Measurements from ENCODE around the gene SLC15A3.

SLC15A3 gene

DNA sequence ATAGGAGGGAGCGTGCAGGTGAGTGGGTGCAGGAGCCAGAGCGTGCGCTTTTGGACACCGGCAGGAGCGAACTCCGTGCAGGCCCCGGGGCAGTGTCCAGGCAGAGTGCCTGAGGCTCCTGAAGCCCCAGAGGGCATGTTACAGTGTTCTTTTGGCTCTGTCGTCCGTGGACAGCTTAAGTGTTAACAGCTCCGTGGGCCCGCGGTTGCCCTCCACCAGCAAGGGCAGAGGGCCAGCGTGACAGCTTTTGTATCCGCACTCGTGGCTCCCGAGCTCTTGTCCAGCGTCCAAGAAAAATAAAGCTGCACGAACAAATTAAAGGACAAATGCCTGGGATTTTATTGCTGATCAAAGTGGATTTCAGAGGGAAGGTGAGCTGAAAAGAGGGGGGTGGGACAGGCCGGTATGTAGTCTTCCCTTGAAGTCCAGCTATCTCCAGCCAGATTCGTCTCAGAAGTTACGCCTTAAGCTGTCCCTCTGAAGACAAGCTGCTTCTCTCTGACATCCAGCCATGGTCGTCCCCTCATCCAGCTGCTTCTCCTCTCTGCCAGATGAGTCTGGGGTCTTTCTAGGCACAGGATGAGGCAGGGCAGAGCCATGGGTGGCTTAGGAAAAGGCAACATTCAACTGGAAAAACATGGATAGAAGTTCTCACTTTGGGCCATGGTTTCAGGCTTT, 39.0 kb downstream of the SLC15A3 start:
- no peak overlapping the region for H2AK5ac ChIP-seq (ENCODE audit: low read length, severe bottlenecking)
- H3K18ac ChIP-seq (ENCODE audit: low read depth in 1 of 2, low read length in 2 of 2): peak overlapping the region in 1 of 2 experiments; percentile 24
- no peak overlapping the region for H4K91ac ChIP-seq (ENCODE audit: low read length)
- WGBS: 92% methylated on average over 20 of the region's 22 CpGs
- H3K27me3 ChIP-seq (ENCODE audit: control insufficient read depth in 1 of 2, insufficient read depth in 1 of 2, low read length in 2 of 2): peaks cover 12 to 15% of the 10 kb centered on the region in 2 experiments
- no peak for DNase-seq
- H2BK120ac ChIP-seq (ENCODE audit: low read depth, low read length): peak overlapping the region; percentile 40
- peak overlapping the region; percentile 71 for H4K8ac ChIP-seq (ENCODE audit: low read length)
- H3K4me2 ChIP-seq (ENCODE audit: low read length, poor library complexity, severe bottlenecking): peak overlapping the region; percentile 46
- H3K23ac ChIP-seq (ENCODE audit: low read length in 2 of 2): no peak overlapping the region
- peak overlapping the region; percentile 7 for H2AFZ ChIP-seq (ENCODE audit: low read depth, low read length)
- H3K27ac ChIP-seq (ENCODE audit: low read length, poor library complexity, severe bottlenecking): no peak overlapping the region
- H3K36me3 ChIP-seq (ENCODE audit: control insufficient read depth in 1 of 2, insufficient read depth in 2 of 2, low read depth in 1 of 2, low read length in 2 of 2): no peaks in the 10 kb centered on the region
- peaks cover 17% of the 10 kb centered on the region for H3K4me1 ChIP-seq (ENCODE audit: control insufficient read depth, insufficient read depth, low read depth, low read length)
- no peak overlapping the region for H2BK12ac ChIP-seq (ENCODE audit: low read length in 2 of 2)
- H2BK15ac ChIP-seq (ENCODE audit: low read depth, poor library complexity, severe bottlenecking): no peak overlapping the region
- H3K79me1 ChIP-seq (replicated peaks; ENCODE audit: low read length, poor library complexity, severe bottlenecking): peaks cover 8% of the 10 kb centered on the region
- no peak overlapping the region for H2BK5ac ChIP-seq (ENCODE audit: low read depth, low read length, poor library complexity, severe bottlenecking)
- no peak overlapping the region for H3K14ac ChIP-seq (ENCODE audit: low read length in 2 of 2)
- no peak overlapping the region for H3K4ac ChIP-seq (ENCODE audit: low read depth in 1 of 2, low read length in 2 of 2)
- peak overlapping the region in 1 of 2 experiments; percentile 87 for H3K4me3 ChIP-seq (ENCODE audit: insufficient read depth in 1 of 2, low read depth in 1 of 2, low read length in 2 of 2)
- H3K9ac ChIP-seq (ENCODE audit: low read length): peak overlapping the region; percentile 89
- H3K9me3 ChIP-seq (ENCODE audit: control insufficient read depth, low read length): no peaks in the 10 kb centered on the region

DNA sequence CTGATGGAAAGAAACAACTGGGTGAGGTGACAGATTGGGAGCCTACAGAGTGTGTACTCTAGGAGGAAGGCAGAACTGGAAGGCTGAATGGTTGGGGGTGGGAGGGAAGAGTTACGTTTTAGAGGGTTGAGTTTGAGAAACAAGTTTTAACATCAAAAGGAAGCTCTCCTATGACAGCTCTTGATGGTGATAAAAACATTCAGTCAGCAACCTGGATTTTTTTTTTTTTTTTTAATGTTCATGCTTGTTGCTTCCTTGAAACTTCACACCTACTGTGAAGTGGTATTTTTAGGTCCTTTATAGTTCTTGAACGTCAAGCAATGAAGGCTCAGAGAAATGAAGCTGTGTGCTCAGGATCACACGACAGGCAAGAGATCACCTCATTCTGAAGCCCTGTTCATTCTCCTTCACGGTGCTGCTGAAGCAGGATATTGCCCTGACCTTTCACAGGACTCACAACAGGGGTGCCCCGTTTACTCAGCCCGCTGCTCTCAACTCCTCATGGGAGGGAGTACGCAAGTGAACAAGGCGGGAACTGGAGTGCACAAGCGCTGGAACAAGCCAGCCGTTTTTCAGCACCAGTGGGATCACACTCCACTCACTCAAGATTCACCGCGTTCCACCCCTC, 39.6 kb downstream of the SLC15A3 start:
- no peak overlapping the region for H3K27ac ChIP-seq (ENCODE audit: low read length, poor library complexity, severe bottlenecking)
- peaks cover 14 to 15% of the 10 kb centered on the region in 2 experiments for H3K27me3 ChIP-seq (ENCODE audit: control insufficient read depth in 1 of 2, insufficient read depth in 1 of 2, low read length in 2 of 2)
- no peak overlapping the region for H3K23ac ChIP-seq (ENCODE audit: low read length in 2 of 2)
- no peak overlapping the region for H3K18ac ChIP-seq (ENCODE audit: low read depth in 1 of 2, low read length in 2 of 2)
- no peak for DNase-seq
- H3K4me1 ChIP-seq (ENCODE audit: control insufficient read depth, insufficient read depth, low read depth, low read length): peaks cover 17% of the 10 kb centered on the region
- H2BK12ac ChIP-seq (ENCODE audit: low read length in 2 of 2): no peak overlapping the region
- 84% methylated on average over 12 of the region's 12 CpGs for WGBS
- no peaks in the 10 kb centered on the region for H3K36me3 ChIP-seq (ENCODE audit: control insufficient read depth in 1 of 2, insufficient read depth in 2 of 2, low read depth in 1 of 2, low read length in 2 of 2)
- H3K79me1 ChIP-seq (replicated peaks; ENCODE audit: low read length, poor library complexity, severe bottlenecking): peaks cover 8% of the 10 kb centered on the region
- no peak overlapping the region for H2BK15ac ChIP-seq (ENCODE audit: low read depth, poor library complexity, severe bottlenecking)
- H2BK5ac ChIP-seq (ENCODE audit: low read depth, low read length, poor library complexity, severe bottlenecking): no peak overlapping the region
- no peak overlapping the region for H2AK5ac ChIP-seq (ENCODE audit: low read length, severe bottlenecking)
- no peak overlapping the region for H3K14ac ChIP-seq (ENCODE audit: low read length in 2 of 2)
- H2BK120ac ChIP-seq (ENCODE audit: low read depth, low read length): no peak overlapping the region
- no peak overlapping the region for H3K4ac ChIP-seq (ENCODE audit: low read depth in 1 of 2, low read length in 2 of 2)
- no peak overlapping the region for H2AFZ ChIP-seq (ENCODE audit: low read depth, low read length)
- H4K91ac ChIP-seq (ENCODE audit: low read length): no peak overlapping the region
- H3K4me3 ChIP-seq (ENCODE audit: insufficient read depth in 1 of 2, low read depth in 1 of 2, low read length in 2 of 2): no peak overlapping the region
- no peaks in the 10 kb centered on the region for H3K9me3 ChIP-seq (ENCODE audit: control insufficient read depth, low read length)
- H4K8ac ChIP-seq (ENCODE audit: low read length): no peak overlapping the region
- no peak overlapping the region for H3K9ac ChIP-seq (ENCODE audit: low read length)
- no peak overlapping the region for H3K4me2 ChIP-seq (ENCODE audit: low read length, poor library complexity, severe bottlenecking)

DNA sequence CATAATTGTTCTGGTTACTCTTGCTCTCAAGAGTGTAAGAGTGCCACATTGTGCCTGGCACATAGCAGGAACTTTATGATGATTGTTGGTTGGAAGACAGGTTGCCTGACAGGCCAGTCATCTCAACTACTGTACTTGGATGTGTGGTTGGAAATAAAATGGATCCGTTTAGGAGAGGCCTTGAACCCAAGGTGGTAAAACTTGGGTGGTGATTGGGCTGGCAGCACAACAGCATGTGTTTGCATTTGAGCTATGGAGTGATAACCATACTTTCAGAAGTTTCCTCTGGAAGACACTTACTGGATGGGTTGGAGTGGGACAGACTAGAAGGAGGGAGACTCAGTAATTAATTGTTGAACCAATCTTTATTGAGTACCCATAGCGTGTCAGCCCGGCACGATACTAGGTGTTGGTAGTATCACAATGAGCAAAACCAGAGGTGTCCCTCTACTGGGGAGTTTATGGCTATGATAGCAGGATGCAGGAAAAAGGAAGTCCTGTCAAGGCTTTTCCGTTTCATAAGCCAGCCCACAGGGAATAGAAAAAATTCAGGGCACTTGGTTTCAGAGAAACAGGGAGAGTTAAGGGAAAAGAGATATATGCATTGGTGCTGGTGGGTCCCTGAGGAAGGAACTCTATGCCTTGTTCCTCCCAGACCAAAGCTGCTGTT, 41.1 kb downstream of the SLC15A3 start:
- 67% methylated on average over 5 of the region's 5 CpGs for WGBS

DNA sequence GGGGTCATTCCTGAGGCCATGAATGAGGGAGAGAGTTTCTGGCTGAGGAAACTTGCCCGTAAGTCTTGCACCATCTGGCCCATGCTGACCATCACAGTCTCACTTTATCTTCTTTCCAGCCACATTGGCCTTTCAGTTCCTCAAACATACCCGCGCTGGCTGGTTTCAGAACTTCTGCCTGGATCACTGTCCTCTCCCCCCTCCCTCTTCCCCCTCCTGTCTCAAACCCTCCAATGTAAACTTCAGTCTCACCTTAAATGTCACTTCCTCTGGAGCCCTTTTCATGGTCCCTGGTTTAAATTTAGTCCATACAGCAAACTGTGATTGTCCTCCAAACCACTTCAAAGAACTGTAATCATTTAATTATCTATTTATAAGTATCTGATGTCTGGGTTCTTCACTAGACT, 41.7 kb downstream of the SLC15A3 start:
- WGBS: 79% methylated on average over 3 of the region's 3 CpGs

More for the DNA sequence above, 41.1 kb downstream of the SLC15A3 start:
- Histone ChIP-seq H3K36me3 (ENCODE audit: control insufficient read depth in 1 of 2, insufficient read depth in 2 of 2, low read depth in 1 of 2, low read length in 2 of 2) (no peaks in the 10 kb centered on the region), H4K8ac (ENCODE audit: low read length) (no peak overlapping the region), H2AK5ac (ENCODE audit: low read length, severe bottlenecking) (no peak overlapping the region), H3K4me3 (ENCODE audit: insufficient read depth in 1 of 2, low read depth in 1 of 2, low read length in 2 of 2) (no peak overlapping the region), H2BK12ac (ENCODE audit: low read length in 2 of 2) (no peak overlapping the region), H3K14ac (ENCODE audit: low read length in 2 of 2) (no peak overlapping the region), H3K4ac (ENCODE audit: low read depth in 1 of 2, low read length in 2 of 2) (no peak overlapping the region), H3K18ac (ENCODE audit: low read depth in 1 of 2, low read length in 2 of 2) (no peak overlapping the region), H3K27me3 (ENCODE audit: control insufficient read depth in 1 of 2, insufficient read depth in 1 of 2, low read length in 2 of 2) (peaks cover 14 to 15% of the 10 kb centered on the region in 2 experiments), H3K9me3 (ENCODE audit: control insufficient read depth, low read length) (no peaks in the 10 kb centered on the region), H3K4me1 (ENCODE audit: control insufficient read depth, insufficient read depth, low read depth, low read length) (peaks cover 14% of the 10 kb centered on the region), H2AFZ (ENCODE audit: low read depth, low read length) (no peak overlapping the region), H4K91ac (ENCODE audit: low read length) (no peak overlapping the region), H2BK120ac (ENCODE audit: low read depth, low read length) (no peak overlapping the region), H3K27ac (ENCODE audit: low read length, poor library complexity, severe bottlenecking) (no peak overlapping the region), H3K79me1 (replicated peaks; ENCODE audit: low read length, poor library complexity, severe bottlenecking) (peaks cover 3% of the 10 kb centered on the region), H3K23ac (ENCODE audit: low read length in 2 of 2) (no peak overlapping the region), H2BK15ac (ENCODE audit: low read depth, poor library complexity, severe bottlenecking) (no peak overlapping the region), H2BK5ac (ENCODE audit: low read depth, low read length, poor library complexity, severe bottlenecking) (no peak overlapping the region), H3K4me2 (ENCODE audit: low read length, poor library complexity, severe bottlenecking) (no peak overlapping the region), H3K9ac (ENCODE audit: low read length) (no peak overlapping the region)
- no peak for DNase-seq

More for the DNA sequence above, 41.7 kb downstream of the SLC15A3 start:
- Histone ChIP-seq H3K18ac (ENCODE audit: low read depth in 1 of 2, low read length in 2 of 2) (no peak overlapping the region), H2BK120ac (ENCODE audit: low read depth, low read length) (no peak overlapping the region), H3K9me3 (ENCODE audit: control insufficient read depth, low read length) (no peaks in the 10 kb centered on the region), H4K91ac (ENCODE audit: low read length) (no peak overlapping the region), H2AFZ (ENCODE audit: low read depth, low read length) (no peak overlapping the region), H3K9ac (ENCODE audit: low read length) (no peak overlapping the region), H3K27me3 (ENCODE audit: control insufficient read depth in 1 of 2, insufficient read depth in 1 of 2, low read length in 2 of 2) (peaks cover 14 to 15% of the 10 kb centered on the region in 2 experiments), H3K27ac (ENCODE audit: low read length, poor library complexity, severe bottlenecking) (no peak overlapping the region), H2BK5ac (ENCODE audit: low read depth, low read length, poor library complexity, severe bottlenecking) (no peak overlapping the region), H2AK5ac (ENCODE audit: low read length, severe bottlenecking) (no peak overlapping the region), H3K36me3 (ENCODE audit: control insufficient read depth in 1 of 2, insufficient read depth in 2 of 2, low read depth in 1 of 2, low read length in 2 of 2) (no peaks in the 10 kb centered on the region), H3K79me1 (replicated peaks; ENCODE audit: low read length, poor library complexity, severe bottlenecking) (peaks cover 3% of the 10 kb centered on the region), H3K4ac (ENCODE audit: low read depth in 1 of 2, low read length in 2 of 2) (no peak overlapping the region), H3K4me2 (ENCODE audit: low read length, poor library complexity, severe bottlenecking) (no peak overlapping the region), H2BK15ac (ENCODE audit: low read depth, poor library complexity, severe bottlenecking) (no peak overlapping the region), H4K8ac (ENCODE audit: low read length) (no peak overlapping the region), H2BK12ac (ENCODE audit: low read length in 2 of 2) (no peak overlapping the region), H3K23ac (ENCODE audit: low read length in 2 of 2) (no peak overlapping the region), H3K14ac (ENCODE audit: low read length in 2 of 2) (no peak overlapping the region), H3K4me3 (ENCODE audit: insufficient read depth in 1 of 2, low read depth in 1 of 2, low read length in 2 of 2) (no peak overlapping the region), H3K4me1 (ENCODE audit: control insufficient read depth, insufficient read depth, low read depth, low read length) (peaks cover 13% of the 10 kb centered on the region)
- DNase-seq: no peak
